ENCODE measurements around the gene COX8A. TPM values are rescaled to one million over a fixed set of nuclear protein-coding genes. Genes with fewer than 3 reads are reported as not detected.

Gene COX8A
- total RNA-seq, 1 experiment from 2014 or later: 587 TPM

- TF ChIP-seq ZSCAN18 (CRISPR knock-in tag; IDR thresholded peaks at IDR 0.05): no peak
These were observed 45.0 kb downstream of the COX8A start (continued) for GRCh38 chr11:64019106-64020037.

- no peaks in the 10 kb centered on the region for H3K9me3 Mint-ChIP-seq
- H3K27ac Mint-ChIP-seq: peak overlapping the region; percentile 89; the same call in 1 of the 2 replicates
- H3K27me3 Mint-ChIP-seq (ENCODE audit: low read depth): peaks cover 36% of the 10 kb centered on the region
- TF ChIP-seq HMGA2 (CRISPR knock-in tag; IDR thresholded peaks at IDR 0.05): no peak
- no peak for TF ChIP-seq AR (CRISPR knock-in tag; IDR thresholded peaks at IDR 0.05)
- TF ChIP-seq ZNF396 (CRISPR knock-in tag; IDR thresholded peaks at IDR 0.05; ENCODE audit: borderline replicate concordance): no peak
- TF ChIP-seq ELF4 (CRISPR knock-in tag; IDR thresholded peaks at IDR 0.05; ENCODE audit: low read depth): no peak
- TF ChIP-seq MLX (CRISPR knock-in tag; IDR thresholded peaks at IDR 0.05): no peak
- no peak for TF ChIP-seq CTCF (IDR thresholded peaks at IDR 0.05)
- TF ChIP-seq SMAD3 (CRISPR knock-in tag; IDR thresholded peaks at IDR 0.05; ENCODE audit: borderline replicate concordance): no peak
- TF ChIP-seq FOXP1 (CRISPR knock-in tag; IDR thresholded peaks at IDR 0.05; ENCODE audit: borderline replicate concordance): 0 out of 2 replicates have a peak, but pooled peaks have one; percentile 31
- TF ChIP-seq CREM (CRISPR knock-in tag; IDR thresholded peaks at IDR 0.05): no peak
- TF ChIP-seq MAX (CRISPR knock-in tag; IDR thresholded peaks at IDR 0.05): 0 out of 2 replicates have a peak, but pooled peaks have one; percentile 30
- no peak for DNase-seq (ENCODE audit: low spot score)
- H3K36me3 Mint-ChIP-seq: no peaks in the 10 kb centered on the region
- no peak overlapping the region for H3K4me3 Mint-ChIP-seq
- ChIA-PET POLR2A (no interaction called here), CTCF (interaction anchor here (9.6 kb wide), 1 partner anchor 20 kb away, joined by 75 read pairs; no protein-coding TSS in a partner anchor)
- H3K4me1 Mint-ChIP-seq: peaks cover 54% of the 10 kb centered on the region
- no peak for ATAC-seq
These were observed 46.7 kb downstream of the COX8A start for GRCh38 chr11:64020976-64021756.

- POLR2A ChIA-PET: no interaction called here
- CTCF ChIA-PET: interaction anchor here (0.6 to 9.6 kb wide), 4 partner anchors 15 to 108 kb away, joined by 3 to 75 read pairs (median 6); no protein-coding TSS in a partner anchor
- no peaks in the 10 kb centered on the region for H3K9me3 Mint-ChIP-seq
- no peaks in the 10 kb centered on the region for H3K36me3 Mint-ChIP-seq
- peak overlapping the region; percentile 89; the same call in 1 of the 2 replicates for H3K27ac Mint-ChIP-seq
- DNase-seq (ENCODE audit: low spot score) (no peak), ATAC-seq (peak; percentile 14)
- H3K4me3 Mint-ChIP-seq: no peak overlapping the region
- TF ChIP-seq MAX (CRISPR knock-in tag; IDR thresholded peaks at IDR 0.05) (peak; percentile 0; the same call in 1 of the 2 replicates), USF1 (CRISPR knock-in tag; IDR thresholded peaks at IDR 0.05) (no peak), ZBTB21 (CRISPR knock-in tag; IDR thresholded peaks at IDR 0.05; ENCODE audit: borderline replicate concordance) (no peak)
- peaks cover 38% of the 10 kb centered on the region for H3K27me3 Mint-ChIP-seq (ENCODE audit: low read depth)
- H3K4me1 Mint-ChIP-seq: peaks cover 60% of the 10 kb centered on the region
These were observed 47.3 kb downstream of the COX8A start for GRCh38 chr11:64021757-64022093.
